ENCODE data around the gene C11orf16. TPM values are rescaled to one million over a fixed set of nuclear protein-coding genes. Genes with fewer than 3 reads are reported as not detected.

Gene C11orf16
- total and polyA plus RNA-seq, 9 of the 15 experiments (the other 6 are each of a cell fraction or from before 2014, with no cell fraction given) = not detected

GRCh38 chr11:8927233-8927632, 5.5 kb downstream of the C11orf16 start:
- no peak for ATAC-seq

GRCh38 chr11:8926236-8926635, 6.5 kb downstream of the C11orf16 start:
- no peak for FAIRE-seq
- H3K36me3 ChIP-seq (ENCODE audit: control insufficient read depth, insufficient read depth, low read length) = peaks cover 19% of the 10 kb centered on the region; the same call in 2 of the 3 replicates
- H3K4me1 ChIP-seq (replicated peaks in 1 of 2; ENCODE audit: control insufficient read depth in 2 of 2, insufficient read depth in 2 of 2, low read length in 2 of 2) = no peaks in the 10 kb centered on the region
- H3K27ac ChIP-seq (ENCODE audit: extremely low read depth, low read depth, low read length) = no peak overlapping the region
- CTCF ChIA-PET (ENCODE audit: low intra/inter-chr PET ratio) = no interaction called here
- POLR2A ChIA-PET = interaction anchor here (0.6 kb wide), 1 partner anchor 720 kb away, joined by 3 read pairs; no protein-coding TSS in a partner anchor
- intact Hi-C loops (cut with micrococcal nuclease) (no loop called here), in situ Hi-C loops (cut with MboI) (no loop called here)
- no TSS peak for BruUV-seq (replicated peaks)
- no peak overlapping the region for H3K4me3 ChIP-seq
- H3K27me3 ChIP-seq (ENCODE audit: control insufficient read depth in 2 of 2, insufficient read depth in 2 of 2, low read length in 2 of 2) = no peaks in the 10 kb centered on the region; a peak in 1 of 5 replicates
- no peak overlapping the region for H3K9ac ChIP-seq (ENCODE audit: insufficient read depth in 1 of 2, low read depth in 2 of 2, low read length in 2 of 2)
- H3K9me3 ChIP-seq (replicated peaks; ENCODE audit: control insufficient read depth, insufficient read depth, low read depth, low read length) = no peaks in the 10 kb centered on the region
- no peak overlapping the region for H3K4me2 ChIP-seq (ENCODE audit: insufficient read depth, low read length)
- 65% methylated on average over 5 of the region's 5 CpGs for WGBS (ENCODE audit: insufficient coverage, low coverage, missing lambda C conversion rate)
- no peak overlapping the region for H2AFZ ChIP-seq (ENCODE audit: low read depth, low read length)
- TF ChIP-seq ETS2 (tag; IDR thresholded peaks at IDR 0.05; ENCODE audit: borderline replicate concordance, poor library complexity, severe bottlenecking) (no peak), ZNF561 (CRISPR knock-in tag; conservative IDR thresholded peaks at IDR 0.05) (no peak), E2F4 (CRISPR knock-in tag; IDR thresholded peaks at IDR 0.05; ENCODE audit: low read depth) (no peak), ZBTB7A (IDR thresholded peaks at IDR 0.05; ENCODE audit: borderline replicate concordance, control insufficient read depth, low read depth, low read length) (no peak), ADNP (tag; IDR thresholded peaks at IDR 0.05) (no peak), ERF (CRISPR knock-in tag; IDR thresholded peaks at IDR 0.05) (no peak), KAT8 (IDR thresholded peaks at IDR 0.05; ENCODE audit: low read depth) (no peak)
- no peaks in the 10 kb centered on the region for H3K79me2 ChIP-seq (ENCODE audit: control insufficient read depth, insufficient read depth, low read length)
- H3K9me1 ChIP-seq (ENCODE audit: control insufficient read depth, insufficient read depth, low read length) = no peaks in the 10 kb centered on the region
- no peaks in the 10 kb centered on the region for H4K20me1 ChIP-seq (replicated peaks; ENCODE audit: control insufficient read depth, insufficient read depth, low read length)
- no peak for ATAC-seq
- DNase-seq (ENCODE audit: extremely low read depth in 1 of 4, low spot score in 3 of 4) = no peak

More at GRCh38 chr11:8927233-8927632, 5.5 kb downstream of the C11orf16 start:
- H3K79me2 ChIP-seq (ENCODE audit: control insufficient read depth, insufficient read depth, low read length) = no peaks in the 10 kb centered on the region
- TF ChIP-seq SP2 (IDR thresholded peaks at IDR 0.05; ENCODE audit: extremely low read depth, low read depth, low read length, poor library complexity, severe bottlenecking) (no peak), MECOM (CRISPR knock-in tag; IDR thresholded peaks at IDR 0.05) (no peak), HDGF (IDR thresholded peaks at IDR 0.05) (no peak)
- H3K27me3 ChIP-seq (ENCODE audit: control insufficient read depth in 2 of 2, insufficient read depth in 2 of 2, low read length in 2 of 2) = no peaks in the 10 kb centered on the region; a peak in 1 of 5 replicates
- H2AFZ ChIP-seq (ENCODE audit: low read depth, low read length) = no peak overlapping the region
- H3K36me3 ChIP-seq (ENCODE audit: control insufficient read depth, insufficient read depth, low read length) = peaks cover 9% of the 10 kb centered on the region; the same call in 2 of the 3 replicates
- H4K20me1 ChIP-seq (replicated peaks; ENCODE audit: control insufficient read depth, insufficient read depth, low read length) = no peaks in the 10 kb centered on the region
- BruUV-seq (replicated peaks) = no TSS peak
- intact Hi-C loops (cut with micrococcal nuclease) (no loop called here), in situ Hi-C loops (cut with MboI) (no loop called here)
- no peak overlapping the region for H3K4me2 ChIP-seq (ENCODE audit: insufficient read depth, low read length)
- no peak for DNase-seq (ENCODE audit: extremely low read depth in 1 of 4, low spot score in 3 of 4)
- no peak overlapping the region for H3K9ac ChIP-seq (ENCODE audit: insufficient read depth in 1 of 2, low read depth in 2 of 2, low read length in 2 of 2)
- H3K4me1 ChIP-seq (replicated peaks in 1 of 2; ENCODE audit: control insufficient read depth in 2 of 2, insufficient read depth in 2 of 2, low read length in 2 of 2) = no peaks in the 10 kb centered on the region
- H3K4me3 ChIP-seq = no peak overlapping the region
- CTCF ChIA-PET (ENCODE audit: low intra/inter-chr PET ratio) = no interaction called here
- H3K9me1 ChIP-seq (ENCODE audit: control insufficient read depth, insufficient read depth, low read length) = peaks cover 2% of the 10 kb centered on the region
- FAIRE-seq = no peak
- no peaks in the 10 kb centered on the region for H3K9me3 ChIP-seq (replicated peaks; ENCODE audit: control insufficient read depth, insufficient read depth, low read depth, low read length)
- no peak overlapping the region for H3K27ac ChIP-seq (ENCODE audit: extremely low read depth, low read depth, low read length)
- WGBS (ENCODE audit: insufficient coverage, low coverage, missing lambda C conversion rate) = 53% methylated on average over 5 of the region's 5 CpGs
- POLR2A ChIA-PET = no interaction called here

Measured in K562 (cell line).